Subcutaneous adipose tissue (tissue), 4 donors: ENCODE data around the gene IRX5. TPM values are rescaled to one million over a fixed set of nuclear protein-coding genes. Genes with fewer than 3 reads are reported as not detected.

ENCODE experiments used
- total RNA-seq, 4 donors: library from RNA; depleted of rRNA; stranded (reverse); fragments of >200 nt; gene quantifications; one replicate each; pipeline ENCODE4 v1.1.0, GENCODE V29; 2016
- TF ChIP-seq, protein P1 (sequence below): fragments of 450-650 bp; IDR thresholded peaks from one replicate; pipeline ENCODE4 v1.5.1; 2016; ENCODE audit warnings: low read depth, mild to moderate bottlenecking, control low read depth, antibody characterized with exemption, moderate library complexity

Gene IRX5
- total RNA-seq, result 1 to 10 TPM in 3 of 4 donors, under 1 TPM in 1; 0.65 to 6.8 (median 4.8) TPM

DNA sequence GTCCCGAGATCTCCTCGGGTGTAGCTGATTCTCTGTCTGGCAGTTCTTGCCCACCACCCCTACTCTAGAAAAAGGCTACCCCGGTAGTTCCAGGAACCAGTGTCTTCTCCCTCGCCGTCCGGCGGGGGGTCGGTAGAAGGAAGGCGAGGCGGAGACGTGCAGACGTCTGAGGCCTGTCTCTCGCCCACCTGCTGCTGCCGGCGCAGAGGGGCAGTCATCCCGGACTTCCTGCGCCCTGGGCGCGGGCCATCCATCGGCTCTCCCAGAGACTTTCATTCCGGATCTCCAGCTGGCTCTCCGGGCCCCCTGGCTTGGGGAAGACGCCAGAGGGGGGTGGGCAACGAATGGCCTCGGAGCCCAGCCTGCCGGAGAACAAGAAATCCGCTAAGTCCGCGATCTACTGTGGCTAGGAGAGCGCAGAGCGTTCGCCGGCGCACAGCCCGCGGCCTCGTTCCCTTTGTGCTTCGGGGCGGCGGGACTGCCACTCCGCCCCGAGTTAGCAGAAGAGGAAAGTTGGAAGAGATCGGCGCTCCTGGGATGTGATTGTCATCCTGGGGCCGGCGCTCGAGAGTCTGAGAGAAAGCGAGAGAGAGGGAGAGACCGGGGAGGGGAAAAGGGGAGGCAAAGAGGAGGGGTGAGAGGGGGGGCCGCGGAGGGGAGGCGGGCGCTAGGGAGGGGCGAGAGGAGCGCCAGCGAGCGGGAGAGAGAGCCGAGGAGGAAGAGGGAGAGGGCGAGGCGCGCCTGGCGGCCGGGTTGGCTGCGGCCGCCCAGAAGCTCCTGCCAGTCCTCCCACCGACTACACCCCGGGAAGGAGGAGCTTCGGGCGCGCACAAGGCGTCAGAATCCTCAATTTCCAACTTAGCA is at the start of gene IRX5:
Gene IRX5, plus strand, starts transcription at position 861 of the 864 bp plus-strand sequence. CDS start 334 bp downstream, outside the sequence.
- TF ChIP-seq, protein P1, sequence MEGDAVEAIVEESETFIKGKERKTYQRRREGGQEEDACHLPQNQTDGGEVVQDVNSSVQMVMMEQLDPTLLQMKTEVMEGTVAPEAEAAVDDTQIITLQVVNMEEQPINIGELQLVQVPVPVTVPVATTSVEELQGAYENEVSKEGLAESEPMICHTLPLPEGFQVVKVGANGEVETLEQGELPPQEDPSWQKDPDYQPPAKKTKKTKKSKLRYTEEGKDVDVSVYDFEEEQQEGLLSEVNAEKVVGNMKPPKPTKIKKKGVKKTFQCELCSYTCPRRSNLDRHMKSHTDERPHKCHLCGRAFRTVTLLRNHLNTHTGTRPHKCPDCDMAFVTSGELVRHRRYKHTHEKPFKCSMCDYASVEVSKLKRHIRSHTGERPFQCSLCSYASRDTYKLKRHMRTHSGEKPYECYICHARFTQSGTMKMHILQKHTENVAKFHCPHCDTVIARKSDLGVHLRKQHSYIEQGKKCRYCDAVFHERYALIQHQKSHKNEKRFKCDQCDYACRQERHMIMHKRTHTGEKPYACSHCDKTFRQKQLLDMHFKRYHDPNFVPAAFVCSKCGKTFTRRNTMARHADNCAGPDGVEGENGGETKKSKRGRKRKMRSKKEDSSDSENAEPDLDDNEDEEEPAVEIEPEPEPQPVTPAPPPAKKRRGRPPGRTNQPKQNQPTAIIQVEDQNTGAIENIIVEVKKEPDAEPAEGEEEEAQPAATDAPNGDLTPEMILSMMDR, result no peak

GRCh38 chr16:54882556-54882955 is 48.1 kb upstream of the IRX5 start:
- TF ChIP-seq, protein P1, result no peak

- TF ChIP-seq, protein P1, result no peak
Observed at GRCh38 chr16:54883358-54883757, 47.3 kb upstream of the IRX5 start.

DNA sequence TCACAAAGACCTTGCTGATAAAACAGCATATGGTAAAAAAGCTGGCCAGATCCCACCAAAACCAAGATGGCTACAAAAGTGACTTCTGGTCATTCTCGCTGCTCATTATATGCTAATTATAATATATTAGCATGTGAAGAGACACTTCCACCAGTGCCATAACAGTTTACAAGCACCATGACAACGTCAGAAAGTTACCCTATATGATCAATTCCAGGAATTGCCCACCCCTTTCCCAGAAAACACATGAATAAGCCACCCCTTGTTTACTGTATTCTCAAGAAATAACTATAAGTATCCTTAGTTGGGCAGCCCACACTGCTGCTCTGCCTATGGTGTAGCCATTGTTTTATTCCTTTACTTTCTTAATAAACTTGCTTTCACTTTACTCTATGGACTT is 44.6 kb upstream of the IRX5 start:
- TF ChIP-seq, protein P1, result no peak

DNA sequence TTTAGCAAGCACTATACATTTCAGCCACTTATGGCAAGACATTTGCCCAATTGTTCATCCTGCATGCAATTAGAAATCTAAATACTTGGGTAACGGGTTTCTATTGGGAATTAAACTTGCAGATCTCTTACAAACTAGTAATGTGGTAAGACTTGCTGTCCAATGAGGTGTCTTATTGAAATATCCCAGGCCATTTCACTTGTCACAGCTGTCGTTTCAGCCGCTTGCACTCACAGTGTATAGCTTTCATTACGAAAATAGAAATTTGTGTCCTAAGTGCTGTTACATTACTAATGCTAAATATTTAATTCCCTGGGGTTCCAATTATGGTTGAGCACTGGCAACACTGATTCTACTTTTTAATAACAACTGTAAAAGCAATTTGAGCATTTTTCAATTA is 40.3 kb upstream of the IRX5 start:
- TF ChIP-seq, protein P1, result no peak

- TF ChIP-seq, protein P1, result no peak
Observed at GRCh38 chr16:54891346-54891745, 39.3 kb upstream of the IRX5 start.

DNA sequence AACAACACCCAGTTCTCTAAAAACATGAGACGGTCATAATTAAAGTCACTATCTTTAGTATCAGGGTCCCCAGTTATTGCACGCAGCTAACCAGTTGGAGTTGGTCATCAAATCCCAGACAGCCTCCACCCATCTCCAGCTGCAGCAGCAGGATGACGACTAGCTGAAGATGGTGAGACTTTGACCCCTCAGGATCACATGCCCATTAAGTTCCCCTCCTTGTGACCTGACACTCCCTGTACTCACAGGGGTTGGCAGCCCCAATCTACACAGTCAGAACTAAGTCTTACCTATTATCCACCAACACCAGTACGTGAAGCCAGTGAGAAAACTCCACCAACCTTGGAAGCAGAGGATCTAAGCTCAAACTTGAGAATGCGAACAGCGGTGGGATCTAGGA is 37.7 kb upstream of the IRX5 start:
- TF ChIP-seq, protein P1, result no peak
